IPS-15b (cell line): ENCODE measurements around the gene DCTN3.

Source experiments
- H3K27me3 ChIP-seq: one replicate; pipeline ENCODE4 v1.6.1; 2013; ENCODE audit warnings: low read length; ENCODE audit not compliant: control insufficient read depth, insufficient read depth
- H3K36me3 ChIP-seq: one replicate; pipeline ENCODE4 v1.6.1; 2013; ENCODE audit warnings: low read length; ENCODE audit not compliant: control insufficient read depth, insufficient read depth
- H3K4me1 ChIP-seq: one replicate; pipeline ENCODE4 v1.6.1; 2013; ENCODE audit warnings: mild to moderate bottlenecking, low read length; ENCODE audit not compliant: control insufficient read depth, insufficient read depth
- H3K4me3 ChIP-seq: one replicate; pipeline ENCODE4 v1.5.1; 2013; ENCODE audit warnings: low read depth, low read length
- H3K9ac ChIP-seq: one replicate; pipeline ENCODE4 v1.6.1; 2013; ENCODE audit warnings: low read depth, mild to moderate bottlenecking, low read length
- H3K9me3 ChIP-seq: one replicate; pipeline ENCODE4 v1.6.1; 2013; ENCODE audit warnings: mild to moderate bottlenecking, low read length; ENCODE audit not compliant: control insufficient read depth, insufficient read depth

DCTN3 gene

GRCh38 chr9:34620061-34620994 lies at the start of gene DCTN3:
Gene DCTN3, minus strand, starts transcription at chr9:34620495. Its CDS starts 31 bp downstream, at chr9:34620464.
- Histone ChIP-seq H3K4me3 (peak within 1 kb of the TSS; percentile 76), H3K27me3 (peaks cover 32% of the 10 kb centered on the region), H3K4me1 (no peaks in the 10 kb centered on the region), H3K9me3 (no peaks in the 10 kb centered on the region), H3K9ac (peak within 1 kb of the TSS; percentile 38), H3K36me3 (no peaks in the 10 kb centered on the region)

- Histone ChIP-seq H3K4me1 (peaks cover 2% of the 10 kb centered on the region), H3K4me3 (peak overlapping the region; percentile 96), H3K9me3 (no peaks in the 10 kb centered on the region), H3K36me3 (peaks cover 3% of the 10 kb centered on the region), H3K9ac (peak overlapping the region; percentile 90), H3K27me3 (no peaks in the 10 kb centered on the region)
Observed at GRCh38 chr9:34665381-34666250, 45.3 kb upstream of the DCTN3 start.

- H3K9ac ChIP-seq, result peak overlapping the region; percentile 37
- H3K4me1 ChIP-seq, result peaks cover 2% of the 10 kb centered on the region
- H3K9me3 ChIP-seq, result no peaks in the 10 kb centered on the region
- H3K36me3 ChIP-seq, result peaks cover 3% of the 10 kb centered on the region
- no peaks in the 10 kb centered on the region for H3K27me3 ChIP-seq
- H3K4me3 ChIP-seq, result peak overlapping the region; percentile 76
Observed at GRCh38 chr9:34665067-34665380, 44.7 kb upstream of the DCTN3 start.

- Histone ChIP-seq H3K4me3 (peak overlapping the region; percentile 76), H3K4me1 (peaks cover 2% of the 10 kb centered on the region), H3K9ac (peak overlapping the region; percentile 37), H3K36me3 (peaks cover 3% of the 10 kb centered on the region), H3K9me3 (no peaks in the 10 kb centered on the region), H3K27me3 (no peaks in the 10 kb centered on the region)
Observed at GRCh38 chr9:34664281-34665066, 44.2 kb upstream of the DCTN3 start.

GRCh38 chr9:34663303-34663605 lies 43.0 kb upstream of the DCTN3 start:
- Histone ChIP-seq H3K4me3 (no peak overlapping the region), H3K4me1 (peaks cover 2% of the 10 kb centered on the region), H3K36me3 (no peaks in the 10 kb centered on the region), H3K9me3 (no peaks in the 10 kb centered on the region), H3K27me3 (no peaks in the 10 kb centered on the region), H3K9ac (no peak overlapping the region)

- Histone ChIP-seq H3K9ac (no peak within 1 kb of the TSS), H3K9me3 (no peaks in the 10 kb centered on the region), H3K27me3 (no peaks in the 10 kb centered on the region), H3K36me3 (no peaks in the 10 kb centered on the region), H3K4me1 (peaks cover 2% of the 10 kb centered on the region), H3K4me3 (no peak within 1 kb of the TSS)
Observed at GRCh38 chr9:34662526-34663302, 42.4 kb upstream of the DCTN3 start, which contains the start of gene CCL27. Gene CCL27, minus strand, starts transcription at chr9:34662657. Its CDS starts 24 bp downstream, at chr9:34662633.

GRCh38 chr9:34659592-34660253 lies 39.4 kb upstream of the DCTN3 start:
- no peaks in the 10 kb centered on the region for H3K27me3 ChIP-seq

GRCh38 chr9:34658461-34658860 lies 38.2 kb upstream of the DCTN3 start:
- Histone ChIP-seq H3K4me1 (peaks cover 6% of the 10 kb centered on the region), H3K27me3 (no peaks in the 10 kb centered on the region), H3K9me3 (no peaks in the 10 kb centered on the region), H3K36me3 (no peaks in the 10 kb centered on the region), H3K9ac (no peak overlapping the region), H3K4me3 (no peak overlapping the region)

More at GRCh38 chr9:34659592-34660253, 39.4 kb upstream of the DCTN3 start:
- H3K4me1 ChIP-seq, result peaks cover 2% of the 10 kb centered on the region
- H3K9me3 ChIP-seq, result no peaks in the 10 kb centered on the region
- H3K36me3 ChIP-seq, result no peaks in the 10 kb centered on the region
- no peak overlapping the region for H3K9ac ChIP-seq
- no peak overlapping the region for H3K4me3 ChIP-seq

- peaks cover 12% of the 10 kb centered on the region for H3K4me1 ChIP-seq
- no peak overlapping the region for H3K9ac ChIP-seq
- no peaks in the 10 kb centered on the region for H3K36me3 ChIP-seq
- H3K9me3 ChIP-seq, result no peaks in the 10 kb centered on the region
- H3K27me3 ChIP-seq, result no peaks in the 10 kb centered on the region
- no peak overlapping the region for H3K4me3 ChIP-seq
Observed at GRCh38 chr9:34656992-34657391, 36.7 kb upstream of the DCTN3 start.

GRCh38 chr9:34655394-34655793 lies 35.1 kb upstream of the DCTN3 start:
- Histone ChIP-seq H3K36me3 (no peaks in the 10 kb centered on the region), H3K9me3 (no peaks in the 10 kb centered on the region), H3K27me3 (no peaks in the 10 kb centered on the region), H3K4me3 (no peak overlapping the region), H3K4me1 (peaks cover 15% of the 10 kb centered on the region), H3K9ac (no peak overlapping the region)
